Measurements from ENCODE around the gene GSTCD. TPM values are rescaled to one million over a fixed set of nuclear protein-coding genes. Genes with fewer than 3 reads are reported as not detected.

GSTCD gene
- total RNA-seq, 1 experiment from 2014 or later: 23.9 TPM

DNA sequence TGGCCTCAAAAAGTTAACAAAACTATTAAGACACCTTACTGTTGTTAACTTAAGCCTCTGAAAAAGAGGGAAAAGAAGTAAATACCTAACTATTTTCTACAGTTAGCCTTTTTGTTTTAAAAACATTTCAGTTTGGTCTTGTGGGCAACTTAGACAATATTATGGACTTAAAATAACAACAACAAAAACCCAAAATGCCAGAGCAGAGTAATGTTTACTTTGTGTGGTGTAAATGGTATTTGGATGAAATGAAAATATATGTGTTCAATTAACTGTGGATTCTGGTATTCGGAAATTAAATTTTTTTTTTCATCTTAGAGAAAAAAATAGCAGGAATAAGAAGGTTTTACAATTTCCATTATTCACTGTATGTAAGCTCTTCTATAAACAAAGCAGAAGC is 107.1 kb downstream of the GSTCD start:
- CTCF ChIA-PET: interaction anchor here (0.6 kb wide), 1 partner anchor 226 kb away, joined by 5 read pairs; no protein-coding TSS in a partner anchor
- intact Hi-C loops (cut with micrococcal nuclease; ENCODE audit: unreplicated experiment): no loop called here
- Mint-ChIP-seq H3K27ac (ENCODE audit: unreplicated experiment) (no peak overlapping the region), H3K36me3 (ENCODE audit: insufficient read depth, unreplicated experiment) (no peaks in the 10 kb centered on the region), H3K27me3 (ENCODE audit: unreplicated experiment) (no peaks in the 10 kb centered on the region), H3K4me1 (ENCODE audit: low read depth, unreplicated experiment) (no peaks in the 10 kb centered on the region), H3K9me3 (ENCODE audit: low read depth, unreplicated experiment) (no peaks in the 10 kb centered on the region), H3K4me3 (ENCODE audit: low read depth, unreplicated experiment) (no peak overlapping the region)
- BruUV-seq (replicated peaks): no TSS peak
- TF ChIP-seq, protein P1, sequence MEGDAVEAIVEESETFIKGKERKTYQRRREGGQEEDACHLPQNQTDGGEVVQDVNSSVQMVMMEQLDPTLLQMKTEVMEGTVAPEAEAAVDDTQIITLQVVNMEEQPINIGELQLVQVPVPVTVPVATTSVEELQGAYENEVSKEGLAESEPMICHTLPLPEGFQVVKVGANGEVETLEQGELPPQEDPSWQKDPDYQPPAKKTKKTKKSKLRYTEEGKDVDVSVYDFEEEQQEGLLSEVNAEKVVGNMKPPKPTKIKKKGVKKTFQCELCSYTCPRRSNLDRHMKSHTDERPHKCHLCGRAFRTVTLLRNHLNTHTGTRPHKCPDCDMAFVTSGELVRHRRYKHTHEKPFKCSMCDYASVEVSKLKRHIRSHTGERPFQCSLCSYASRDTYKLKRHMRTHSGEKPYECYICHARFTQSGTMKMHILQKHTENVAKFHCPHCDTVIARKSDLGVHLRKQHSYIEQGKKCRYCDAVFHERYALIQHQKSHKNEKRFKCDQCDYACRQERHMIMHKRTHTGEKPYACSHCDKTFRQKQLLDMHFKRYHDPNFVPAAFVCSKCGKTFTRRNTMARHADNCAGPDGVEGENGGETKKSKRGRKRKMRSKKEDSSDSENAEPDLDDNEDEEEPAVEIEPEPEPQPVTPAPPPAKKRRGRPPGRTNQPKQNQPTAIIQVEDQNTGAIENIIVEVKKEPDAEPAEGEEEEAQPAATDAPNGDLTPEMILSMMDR (IDR thresholded peaks at IDR 0.05; ENCODE audit: unreplicated experiment): no peak
- no peak for DNase-seq

DNA sequence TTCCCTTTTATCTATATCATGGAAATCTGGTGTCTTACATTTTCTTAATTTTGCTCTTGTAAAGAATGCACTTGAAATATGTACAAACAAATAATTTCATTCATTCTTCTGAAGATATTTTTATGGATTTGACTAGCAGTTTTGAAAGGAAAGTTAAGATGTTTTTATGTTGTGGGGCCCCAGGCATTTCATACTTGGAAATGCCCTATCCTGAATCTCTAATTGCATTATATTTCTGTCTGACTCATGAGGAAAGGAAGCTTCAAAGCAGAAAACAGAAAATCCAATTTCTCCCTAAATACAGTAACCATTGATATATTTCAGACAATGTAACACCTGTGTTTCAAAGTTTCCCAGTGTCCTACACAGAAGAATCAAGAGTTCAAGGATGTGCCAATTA is 113.5 kb downstream of the GSTCD start:
- CTCF ChIA-PET: no interaction called here
- Mint-ChIP-seq H3K36me3 (ENCODE audit: insufficient read depth, unreplicated experiment) (peaks cover 5% of the 10 kb centered on the region), H3K27ac (ENCODE audit: unreplicated experiment) (no peak overlapping the region), H3K27me3 (ENCODE audit: unreplicated experiment) (no peaks in the 10 kb centered on the region), H3K9me3 (ENCODE audit: low read depth, unreplicated experiment) (no peaks in the 10 kb centered on the region), H3K4me3 (ENCODE audit: low read depth, unreplicated experiment) (no peak overlapping the region), H3K4me1 (ENCODE audit: low read depth, unreplicated experiment) (no peaks in the 10 kb centered on the region)
- TF ChIP-seq, protein P1 (IDR thresholded peaks at IDR 0.05; ENCODE audit: unreplicated experiment): no peak
- DNase-seq: no peak
- no TSS peak for BruUV-seq (replicated peaks)
- intact Hi-C loops (cut with micrococcal nuclease; ENCODE audit: unreplicated experiment): no loop called here

DNA sequence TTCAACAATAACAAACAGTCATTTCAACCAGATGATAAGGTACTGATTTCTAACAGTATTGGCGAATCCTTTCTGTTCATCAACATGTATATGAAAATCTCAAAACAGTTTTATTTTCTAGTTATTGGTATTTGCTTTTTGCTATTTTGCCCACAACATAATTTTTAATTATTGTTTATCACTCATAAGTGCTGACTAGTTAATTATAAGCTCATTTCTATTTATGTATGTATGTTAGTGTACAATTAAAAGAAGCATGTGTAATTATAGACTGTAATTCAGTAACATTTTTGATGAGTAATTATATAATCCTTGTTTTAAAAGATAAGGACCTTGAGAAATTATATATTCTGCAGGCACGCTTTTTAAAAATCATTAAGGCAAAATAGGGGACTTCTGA is 119.5 kb downstream of the GSTCD start:
- BruUV-seq (replicated peaks): no TSS peak
- Mint-ChIP-seq H3K36me3 (ENCODE audit: insufficient read depth, unreplicated experiment) (peaks cover 5% of the 10 kb centered on the region), H3K9me3 (ENCODE audit: low read depth, unreplicated experiment) (peaks cover 2% of the 10 kb centered on the region), H3K4me3 (ENCODE audit: low read depth, unreplicated experiment) (no peak overlapping the region), H3K4me1 (ENCODE audit: low read depth, unreplicated experiment) (no peaks in the 10 kb centered on the region), H3K27ac (ENCODE audit: unreplicated experiment) (no peak overlapping the region), H3K27me3 (ENCODE audit: unreplicated experiment) (no peaks in the 10 kb centered on the region)
- CTCF ChIA-PET: no interaction called here
- intact Hi-C loops (cut with micrococcal nuclease; ENCODE audit: unreplicated experiment): no loop called here
- DNase-seq: no peak
- TF ChIP-seq, protein P1 (IDR thresholded peaks at IDR 0.05; ENCODE audit: unreplicated experiment): no peak

DNA sequence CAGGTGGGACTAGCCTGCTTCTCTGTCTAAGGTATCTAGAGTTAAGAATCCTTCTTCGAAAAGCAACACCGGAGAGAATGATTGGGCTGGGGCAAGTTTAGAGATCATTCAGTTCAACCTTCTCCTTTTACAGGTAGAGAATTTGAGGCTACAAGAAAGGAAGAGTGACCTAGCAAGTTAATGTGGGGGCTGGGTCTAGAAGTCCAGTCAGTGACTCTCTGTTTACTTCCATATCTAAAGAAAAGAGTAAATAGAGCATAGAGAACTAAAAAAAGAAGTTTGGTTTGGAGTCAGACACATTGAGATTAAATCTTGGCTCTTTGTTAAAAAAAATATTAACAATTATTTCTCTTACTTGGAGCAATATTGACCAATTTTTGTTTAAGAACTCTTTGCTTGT is 122.6 kb downstream of the GSTCD start:
- H3K9me3 Mint-ChIP-seq (ENCODE audit: low read depth, unreplicated experiment): peaks cover 2% of the 10 kb centered on the region
- intact Hi-C loops (cut with micrococcal nuclease; ENCODE audit: unreplicated experiment): no loop called here
- H3K4me1 Mint-ChIP-seq (ENCODE audit: low read depth, unreplicated experiment): no peaks in the 10 kb centered on the region
- CTCF ChIA-PET: no interaction called here
- H3K4me3 Mint-ChIP-seq (ENCODE audit: low read depth, unreplicated experiment): no peak overlapping the region
- H3K27me3 Mint-ChIP-seq (ENCODE audit: unreplicated experiment): no peaks in the 10 kb centered on the region
- no peaks in the 10 kb centered on the region for H3K36me3 Mint-ChIP-seq (ENCODE audit: insufficient read depth, unreplicated experiment)
- no TSS peak for BruUV-seq (replicated peaks)
- DNase-seq: no peak
- TF ChIP-seq, protein P1 (IDR thresholded peaks at IDR 0.05; ENCODE audit: unreplicated experiment): no peak
- H3K27ac Mint-ChIP-seq (ENCODE audit: unreplicated experiment): no peak overlapping the region

All from Calu3 (cell line).